Femur (tissue), 1 donor: Measurements from ENCODE around the gene PRDM16.

Source experiments
- DNase-seq: peaks from one replicate; pipeline ENCODE4 v3.0.0-alpha.2; 2017

The PRDM16 gene

DNA sequence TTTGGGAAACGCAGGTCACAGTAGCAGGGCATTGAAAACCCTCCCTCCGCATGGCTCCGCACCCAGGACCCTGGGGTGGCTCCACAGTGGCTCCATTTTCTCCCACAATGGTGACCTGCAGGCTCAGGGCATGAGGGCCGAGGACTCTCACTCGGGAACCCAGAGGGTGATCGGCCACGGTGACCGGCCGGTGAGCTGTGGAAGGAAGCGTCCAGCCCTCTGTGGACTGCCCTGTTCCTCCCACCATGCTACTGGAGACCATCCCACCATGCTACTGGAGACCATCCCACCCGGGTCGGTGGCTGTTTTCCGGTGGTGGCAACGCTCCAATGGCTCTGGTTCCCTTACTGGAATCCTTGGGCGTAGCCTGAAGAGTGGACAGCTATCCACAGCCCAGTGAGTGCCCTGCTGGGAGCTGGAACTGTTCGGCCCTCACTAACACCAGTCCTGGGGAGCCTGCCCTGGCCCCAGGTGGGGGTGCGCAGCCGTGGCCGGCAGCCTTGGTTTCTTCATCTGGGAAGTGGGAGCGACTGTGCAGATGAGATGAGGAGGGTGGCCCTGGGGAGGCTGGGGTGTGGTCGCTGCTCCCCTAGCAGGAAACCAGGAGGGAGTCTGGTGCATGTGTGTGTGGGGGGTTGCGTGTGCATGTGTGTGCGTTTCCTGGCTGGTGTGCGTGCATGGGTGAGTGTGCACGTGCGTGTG lies 59.6 kb downstream of the PRDM16 start:
- no peak for DNase-seq

- DNase-seq, result no peak
Observed at GRCh38 chr1:3129133-3129490, 60.1 kb downstream of the PRDM16 start.

DNA sequence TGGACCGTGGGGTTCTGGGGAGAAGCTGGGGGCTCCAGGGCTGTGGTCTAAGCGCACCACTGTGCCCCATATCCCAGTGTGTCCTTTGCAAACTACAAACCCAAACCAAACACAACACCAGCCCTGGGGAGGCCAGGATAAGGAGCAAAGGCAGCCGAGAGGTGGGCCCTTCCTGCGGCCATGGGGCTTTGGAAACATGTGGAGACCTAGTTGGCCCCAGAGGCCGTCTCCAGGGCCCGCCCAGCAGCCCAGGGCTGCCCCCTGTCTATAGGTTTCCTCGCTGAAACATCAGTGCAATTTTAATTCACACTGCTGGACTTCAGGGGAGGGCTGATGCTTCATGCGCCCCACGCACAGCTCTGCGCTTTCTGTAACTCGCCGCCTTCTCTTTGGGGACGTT lies 61.3 kb downstream of the PRDM16 start:
- DNase-seq, result no peak

GRCh38 chr1:3132660-3133059 lies 63.7 kb downstream of the PRDM16 start:
- DNase-seq, result no peak

DNA sequence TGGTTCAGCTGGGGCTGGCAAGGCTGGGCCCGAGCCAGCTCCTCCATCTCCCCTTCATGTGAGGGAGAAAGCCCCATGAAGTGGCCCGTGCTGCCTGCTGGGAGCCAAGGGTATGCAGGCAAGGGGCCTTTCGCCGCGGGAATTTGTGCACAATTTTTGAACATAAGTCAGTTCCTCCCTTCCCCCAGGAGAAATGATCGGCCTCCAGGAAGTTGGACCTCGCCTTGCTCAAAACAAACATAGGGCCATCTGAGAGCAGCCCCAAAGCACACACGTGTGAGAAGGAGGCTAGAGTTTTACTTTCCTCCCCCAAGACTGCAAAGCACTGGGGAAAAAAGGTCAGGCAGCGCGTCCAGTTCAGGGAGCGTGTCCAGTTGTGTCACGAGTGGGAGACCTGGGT lies 64.7 kb downstream of the PRDM16 start:
- DNase-seq, result no peak

GRCh38 chr1:3134381-3135072 lies 65.5 kb downstream of the PRDM16 start:
- no peak for DNase-seq

- DNase-seq, result no peak
Observed at GRCh38 chr1:3135073-3135702, 66.2 kb downstream of the PRDM16 start.

- no peak for DNase-seq
Observed at GRCh38 chr1:3135744-3136455, 66.9 kb downstream of the PRDM16 start.

DNA sequence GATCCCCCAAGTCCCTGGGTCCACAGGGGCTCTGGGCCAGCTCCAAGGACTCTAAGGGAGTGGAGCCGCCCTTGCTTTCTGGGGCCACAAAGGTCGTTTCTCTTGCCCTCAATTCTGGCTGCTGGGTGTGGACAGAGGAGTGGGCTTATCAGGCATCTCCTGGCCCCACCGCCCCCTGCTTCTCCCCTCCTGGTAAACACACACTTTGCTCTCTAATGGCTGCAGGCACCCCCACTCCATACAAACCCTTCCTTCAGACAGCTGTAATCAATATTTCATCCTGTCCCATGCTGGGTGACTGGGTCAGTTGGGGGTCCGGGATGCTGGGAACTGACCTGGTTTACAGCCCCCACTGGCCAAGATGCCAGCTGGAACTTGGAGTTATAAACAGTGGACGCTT lies 67.5 kb downstream of the PRDM16 start:
- DNase-seq, result no peak

DNA sequence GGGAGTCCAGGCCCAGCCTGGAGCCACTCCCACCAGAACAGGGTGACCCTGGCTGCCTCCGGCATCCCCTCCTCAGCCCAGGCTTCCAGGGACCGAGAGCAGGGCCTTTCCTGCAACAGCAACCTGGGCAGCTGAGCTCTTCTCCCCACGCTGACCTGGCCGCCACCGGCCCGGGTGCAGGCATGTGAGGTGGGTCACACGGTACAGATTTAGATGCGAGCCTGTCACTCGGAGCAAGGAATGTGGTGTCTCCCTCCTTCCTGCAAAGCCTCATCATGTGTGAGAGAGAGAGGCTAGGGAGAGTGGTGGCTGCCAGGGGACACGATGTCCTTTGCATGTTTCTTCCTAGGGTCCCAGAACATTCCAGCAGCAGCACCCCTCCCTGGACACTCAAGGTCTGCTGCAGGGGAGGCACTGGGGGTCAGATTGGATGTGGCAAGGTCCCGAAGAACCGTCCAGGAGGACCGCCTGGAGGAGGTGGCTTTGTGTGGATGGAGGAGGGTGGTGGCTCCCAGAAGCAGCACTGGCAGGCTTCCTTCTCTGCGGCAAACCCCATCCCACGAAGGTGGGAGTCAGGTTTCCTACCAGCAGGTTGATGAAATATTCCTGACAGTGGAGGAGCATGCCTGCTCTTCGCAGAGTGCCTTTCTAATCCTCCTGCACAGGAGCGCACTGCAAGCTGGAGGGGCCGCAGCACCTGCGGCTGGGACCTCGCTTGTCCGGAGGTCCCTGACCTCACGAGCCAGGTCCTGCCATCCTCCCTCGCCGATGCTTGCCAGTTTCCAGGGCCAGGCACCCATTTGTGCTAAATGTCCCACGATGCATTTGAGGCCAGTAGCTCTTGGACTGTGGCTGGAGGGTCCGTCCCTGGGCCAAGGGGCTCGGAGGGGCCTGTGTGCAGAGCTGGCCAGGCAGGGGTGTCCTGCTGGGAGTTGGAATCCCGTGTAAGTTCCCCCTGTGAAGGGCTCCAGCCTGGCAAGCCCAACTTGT lies 68.4 kb downstream of the PRDM16 start:
- no peak for DNase-seq

GRCh38 chr1:3138623-3139151 lies 69.7 kb downstream of the PRDM16 start:
- no peak for DNase-seq

DNA sequence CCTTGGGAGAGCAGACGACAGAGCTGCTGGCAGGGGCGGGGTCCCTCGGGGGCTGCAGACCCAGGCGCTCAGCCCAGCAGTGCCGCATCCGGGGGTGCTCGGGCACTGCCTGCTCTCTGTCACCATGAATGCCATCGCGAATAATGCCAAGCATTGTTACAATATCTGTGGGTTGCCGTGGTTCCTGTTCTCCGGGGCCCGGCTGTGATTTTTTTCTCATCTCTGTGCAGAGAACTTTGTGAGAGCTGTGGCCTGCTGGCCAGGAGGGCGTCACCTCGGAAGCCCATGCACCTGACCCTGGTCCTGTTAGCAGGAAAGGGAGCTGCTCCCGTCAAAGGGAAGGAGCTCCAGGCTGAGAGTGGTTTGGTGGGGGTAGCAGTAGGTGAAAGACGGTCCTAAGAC lies 70.4 kb downstream of the PRDM16 start:
- DNase-seq, result no peak

- no peak for DNase-seq
Observed at GRCh38 chr1:3139871-3140361, 70.9 kb downstream of the PRDM16 start.

GRCh38 chr1:3140437-3140836 lies 71.4 kb downstream of the PRDM16 start:
- DNase-seq, result no peak

GRCh38 chr1:3141129-3141528 lies 72.1 kb downstream of the PRDM16 start:
- DNase-seq, result no peak

- DNase-seq, result no peak
Observed at GRCh38 chr1:3141836-3142235, 72.8 kb downstream of the PRDM16 start.

- DNase-seq, result no peak
Observed at GRCh38 chr1:3142236-3142635, 73.2 kb downstream of the PRDM16 start.

- DNase-seq, result no peak
Observed at GRCh38 chr1:3142751-3143150, 73.7 kb downstream of the PRDM16 start.

GRCh38 chr1:3145532-3146325 lies 76.7 kb downstream of the PRDM16 start:
- DNase-seq, result no peak

GRCh38 chr1:3146458-3146857 lies 77.5 kb downstream of the PRDM16 start:
- no peak for DNase-seq

DNA sequence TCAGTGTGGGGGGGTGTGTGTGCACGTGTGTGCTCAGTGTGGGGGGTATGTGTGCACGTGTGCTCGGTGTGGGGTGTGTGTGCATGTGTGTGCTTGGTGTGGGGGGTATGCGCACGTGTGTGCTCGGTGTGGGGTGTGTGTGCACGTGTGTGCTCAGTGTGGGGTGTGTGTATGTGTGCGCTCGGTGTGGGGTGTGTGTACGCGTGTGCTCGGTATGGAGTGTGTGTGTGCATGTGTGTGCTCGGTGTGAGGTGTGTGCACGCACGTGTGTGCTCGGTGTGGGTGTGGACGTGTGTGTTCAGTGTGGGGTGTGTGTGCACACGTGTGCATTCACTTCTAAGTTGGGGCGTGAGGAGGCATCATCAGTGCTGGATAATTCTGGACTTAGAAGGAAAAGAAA lies 77.9 kb downstream of the PRDM16 start:
- no peak for DNase-seq
